Lower leg skin (tissue), 3 donors: Measurements from ENCODE around the gene SMC2.

Source experiments
- CTCF ChIP-seq, 3 donors: fragments of 450-650 bp; IDR thresholded peaks; one replicate each; pipeline ENCODE4 v1.5.1; 2016; ENCODE audit warnings: antibody characterized with exemption in 3 of 3, mild to moderate bottlenecking in 3 of 3, moderate library complexity in 2 of 3
- POLR2A ChIP-seq, 2 donors: fragments of 450-650 bp; IDR thresholded peaks; one replicate each; pipeline ENCODE4 v1.6.1; 2016 to 2017; ENCODE audit warnings: antibody characterized with exemption in 2 of 2, mild to moderate bottlenecking in 1 of 2, moderate library complexity in 1 of 2

DNA sequence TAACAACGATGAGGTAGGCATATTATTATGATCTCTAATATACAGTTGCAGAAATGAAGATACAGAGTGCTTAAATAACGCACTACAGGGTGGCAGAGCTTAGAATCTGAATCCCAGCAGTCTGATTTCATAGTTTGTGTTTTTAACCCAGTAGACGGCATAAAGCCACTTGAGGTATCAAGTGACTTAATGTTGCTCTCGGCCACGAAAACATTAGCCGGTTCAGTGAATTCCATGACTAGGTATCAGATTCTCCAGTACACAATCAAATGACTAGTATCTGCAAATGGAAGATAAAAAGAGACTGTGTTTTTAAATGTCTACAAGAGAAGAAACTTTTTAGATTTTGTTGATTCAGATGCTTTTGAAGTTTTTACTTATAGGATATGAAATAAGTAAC lies 24.8 kb downstream of the SMC2 start:
- TF ChIP-seq CTCF (IDR thresholded peaks at IDR 0.05): no peak
- TF ChIP-seq POLR2A (IDR thresholded peaks at IDR 0.05): no peak
